ENCODE results near the gene FAF1.
"Not testable (repeated sequence)": the region's sequence is repeated elsewhere in the genome, so short reads cannot be mapped to it uniquely, and the experiment has no call there.

FAF1 gene

DNA sequence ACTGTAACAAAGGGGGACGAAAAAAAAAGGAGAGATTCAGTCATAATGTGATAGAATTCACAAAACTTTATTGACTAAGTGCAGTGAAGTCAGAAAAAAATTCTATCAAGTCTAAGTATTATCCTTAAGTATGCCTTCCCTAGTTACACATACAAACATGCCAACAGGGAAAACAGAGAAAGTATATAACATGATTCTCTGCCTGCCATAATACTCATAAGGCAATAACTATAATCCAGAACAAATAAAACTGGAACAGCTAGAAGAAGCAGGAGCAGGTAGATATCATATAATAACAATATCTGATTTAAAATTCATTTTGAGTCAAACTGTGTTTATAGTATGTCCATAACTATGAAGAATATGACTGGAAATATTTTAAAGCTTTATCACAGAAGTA, 184.3 kb downstream of the FAF1 start:
- no peak for DNase-seq (ENCODE audit: low read depth)
- TF ChIP-seq, protein P1, sequence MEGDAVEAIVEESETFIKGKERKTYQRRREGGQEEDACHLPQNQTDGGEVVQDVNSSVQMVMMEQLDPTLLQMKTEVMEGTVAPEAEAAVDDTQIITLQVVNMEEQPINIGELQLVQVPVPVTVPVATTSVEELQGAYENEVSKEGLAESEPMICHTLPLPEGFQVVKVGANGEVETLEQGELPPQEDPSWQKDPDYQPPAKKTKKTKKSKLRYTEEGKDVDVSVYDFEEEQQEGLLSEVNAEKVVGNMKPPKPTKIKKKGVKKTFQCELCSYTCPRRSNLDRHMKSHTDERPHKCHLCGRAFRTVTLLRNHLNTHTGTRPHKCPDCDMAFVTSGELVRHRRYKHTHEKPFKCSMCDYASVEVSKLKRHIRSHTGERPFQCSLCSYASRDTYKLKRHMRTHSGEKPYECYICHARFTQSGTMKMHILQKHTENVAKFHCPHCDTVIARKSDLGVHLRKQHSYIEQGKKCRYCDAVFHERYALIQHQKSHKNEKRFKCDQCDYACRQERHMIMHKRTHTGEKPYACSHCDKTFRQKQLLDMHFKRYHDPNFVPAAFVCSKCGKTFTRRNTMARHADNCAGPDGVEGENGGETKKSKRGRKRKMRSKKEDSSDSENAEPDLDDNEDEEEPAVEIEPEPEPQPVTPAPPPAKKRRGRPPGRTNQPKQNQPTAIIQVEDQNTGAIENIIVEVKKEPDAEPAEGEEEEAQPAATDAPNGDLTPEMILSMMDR (IDR thresholded peaks at IDR 0.05; ENCODE audit: control insufficient read depth, insufficient read depth, low read depth, low read length, missing control alignments) = no peak
- no peak overlapping the region for H3K4me3 ChIP-seq (ENCODE audit: control insufficient read depth, low read depth, low read length)

- peak; percentile 33 for DNase-seq (ENCODE audit: low read depth)
- TF ChIP-seq, protein P1 (IDR thresholded peaks at IDR 0.05; ENCODE audit: control insufficient read depth, insufficient read depth, low read depth, low read length, missing control alignments) = peak; percentile 63
Observed at GRCh38 chr1:50774759-50775351, 185.2 kb downstream of the FAF1 start.

GRCh38 chr1:50766688-50767087, 193.4 kb downstream of the FAF1 start:
- TF ChIP-seq, protein P1 (IDR thresholded peaks at IDR 0.05; ENCODE audit: control insufficient read depth, insufficient read depth, low read depth, low read length, missing control alignments) = no peak
- H3K4me3 ChIP-seq (ENCODE audit: control insufficient read depth, low read depth, low read length) = no peak overlapping the region
- no peak for DNase-seq (ENCODE audit: low read depth)

More at GRCh38 chr1:50774759-50775351, 185.2 kb downstream of the FAF1 start:
- H3K4me3 ChIP-seq (ENCODE audit: control insufficient read depth, low read depth, low read length) = no peak overlapping the region

DNA sequence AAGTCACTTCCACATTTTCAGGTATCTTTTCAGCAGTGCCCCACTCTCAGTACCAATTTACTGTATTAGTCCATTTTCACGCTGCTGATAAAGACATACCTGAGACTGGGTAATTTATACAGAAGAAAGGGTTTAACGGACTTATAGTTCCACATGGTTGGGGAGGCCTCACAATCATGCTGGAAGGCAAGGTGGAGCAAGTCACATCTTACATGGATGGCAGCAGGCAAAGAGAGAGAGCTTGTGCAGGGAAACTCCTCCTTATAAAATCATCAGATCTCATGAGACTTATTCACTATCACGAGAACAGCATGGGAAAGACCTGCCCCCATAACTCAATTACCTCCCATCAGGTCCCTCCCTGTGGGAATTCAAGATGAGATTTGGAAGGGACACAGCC, 203.5 kb downstream of the FAF1 start:
- not testable (repeated sequence) for H3K4me3 ChIP-seq (ENCODE audit: control insufficient read depth, low read depth, low read length); DNase-seq (ENCODE audit: low read depth)

DNA sequence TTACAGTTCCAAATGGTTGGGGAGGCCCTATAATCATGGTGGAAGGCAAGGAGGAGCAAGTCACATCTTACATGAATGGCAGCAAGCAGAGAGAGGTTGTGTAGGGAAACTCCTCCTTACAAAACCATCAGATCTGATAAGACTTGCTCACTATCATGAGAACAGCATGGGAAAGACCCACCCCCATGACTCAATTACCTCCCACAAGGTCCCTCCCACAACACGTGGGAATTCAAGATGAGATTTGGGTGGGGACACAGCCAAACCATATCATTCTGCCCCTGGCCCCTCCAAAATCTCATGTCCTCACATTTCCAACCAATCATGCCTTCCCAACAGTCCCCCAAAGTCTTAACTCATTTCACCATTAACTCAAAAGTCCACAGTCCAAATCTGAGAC, 205.3 kb downstream of the FAF1 start:
- H3K4me3 ChIP-seq (ENCODE audit: control insufficient read depth, low read depth, low read length); DNase-seq (ENCODE audit: low read depth): not testable (repeated sequence)

GRCh38 chr1:50750021-50750619, 209.9 kb downstream of the FAF1 start:
- DNase-seq (ENCODE audit: low read depth) = no peak
- TF ChIP-seq, protein P1 (IDR thresholded peaks at IDR 0.05; ENCODE audit: control insufficient read depth, insufficient read depth, low read depth, low read length, missing control alignments) = peak; percentile 65
- no peak overlapping the region for H3K4me3 ChIP-seq (ENCODE audit: control insufficient read depth, low read depth, low read length)

DNA sequence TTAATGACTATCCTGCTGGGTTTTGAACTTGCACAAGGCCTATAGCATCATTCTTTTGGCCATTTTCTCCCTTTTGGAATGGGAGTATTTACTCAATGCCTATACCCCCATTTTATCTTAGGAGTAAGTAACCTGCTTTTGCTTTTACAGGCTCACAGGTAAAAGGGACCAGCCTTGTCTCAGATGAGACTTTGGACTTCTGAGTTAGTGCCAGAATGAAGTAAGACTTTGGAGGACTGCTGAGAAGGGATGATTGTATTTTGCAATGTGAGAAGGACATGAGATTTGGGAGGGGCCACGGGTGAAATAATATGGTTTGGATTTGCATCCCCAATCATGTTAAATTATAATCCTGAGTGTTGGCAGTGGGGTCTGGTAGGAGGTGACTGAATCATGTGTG, 212.7 kb downstream of the FAF1 start:
- TF ChIP-seq, protein P1 (IDR thresholded peaks at IDR 0.05; ENCODE audit: control insufficient read depth, insufficient read depth, low read depth, low read length, missing control alignments) = no peak
- DNase-seq (ENCODE audit: low read depth) = no peak

DNA sequence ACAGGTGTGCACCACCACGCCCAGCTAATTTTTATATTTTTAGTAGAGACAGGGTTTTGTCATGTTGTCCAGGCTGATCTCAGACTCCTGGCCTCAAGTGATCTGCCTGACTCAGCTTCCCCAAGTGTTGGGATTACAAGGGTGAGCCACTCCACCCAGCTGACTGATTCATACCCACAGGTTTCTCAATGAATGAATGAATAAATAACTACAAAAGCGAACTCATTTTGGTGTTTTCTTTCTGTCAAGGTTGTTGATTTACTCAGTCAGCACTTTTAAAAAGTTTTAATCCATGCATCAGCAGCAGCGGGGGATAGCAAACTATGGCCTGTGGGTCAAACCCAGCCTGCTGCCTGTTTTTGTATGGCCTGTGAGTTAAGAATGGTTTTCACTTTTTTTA, 217.5 kb downstream of the FAF1 start:
- TF ChIP-seq, protein P1 (IDR thresholded peaks at IDR 0.05; ENCODE audit: control insufficient read depth, insufficient read depth, low read depth, low read length, missing control alignments) = no peak
- H3K4me3 ChIP-seq (ENCODE audit: control insufficient read depth, low read depth, low read length) = no peak overlapping the region
- no peak for DNase-seq (ENCODE audit: low read depth)

More for the DNA sequence above, 212.7 kb downstream of the FAF1 start:
- H3K4me3 ChIP-seq (ENCODE audit: control insufficient read depth, low read depth, low read length) = no peak overlapping the region

All from AG09309 (cell line).